DMS53 treated with DMSO at 0.1 percent for 48 hours (cell line): ENCODE results near the gene MRRF.

ENCODE experiments used
- DNase-seq: peaks from one replicate; lab custom pipeline; 2025; ENCODE audit not compliant: unreplicated experiment; lab: John Stamatoyannopoulos, UW

MRRF gene

DNA sequence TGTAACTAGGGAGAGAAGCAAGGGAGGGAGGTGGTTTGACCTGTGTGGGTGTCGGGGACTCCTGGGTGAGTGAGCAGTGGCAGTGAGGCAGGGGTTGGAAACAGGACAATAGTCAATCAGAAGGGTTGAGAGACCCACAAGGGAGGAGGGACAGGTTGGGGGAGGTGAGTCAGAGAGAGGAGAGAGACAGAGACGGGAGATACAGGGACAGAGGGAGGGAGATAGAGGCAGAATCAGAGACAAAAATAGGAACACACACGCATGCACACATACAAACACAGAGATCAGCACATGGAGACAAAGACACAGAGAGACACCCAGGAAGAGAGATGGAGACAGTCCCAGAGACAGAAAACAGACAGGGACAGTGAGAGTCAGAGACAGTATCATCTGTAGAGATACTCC lies 66.8 kb downstream of the MRRF start:
- no peak for DNase-seq

DNA sequence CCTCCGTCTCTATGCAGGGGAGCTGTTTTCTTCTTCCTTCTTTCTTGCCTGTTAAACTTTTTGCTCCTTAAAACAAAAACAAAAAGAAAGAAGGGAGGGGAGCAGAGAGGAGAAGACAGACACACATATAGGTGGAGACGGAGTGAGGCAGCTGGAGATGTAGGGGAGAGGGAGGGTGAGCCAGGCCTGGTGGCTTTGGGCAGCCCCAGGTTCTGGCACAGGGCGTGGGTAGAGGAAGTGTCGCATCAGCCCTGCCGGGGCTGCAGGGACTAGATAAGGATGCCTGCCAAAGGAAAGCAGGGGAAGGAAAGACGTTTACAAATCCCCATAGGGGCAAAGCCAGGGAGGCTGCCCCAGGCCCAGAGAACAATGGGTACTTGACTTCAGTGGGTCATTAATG lies 67.4 kb downstream of the MRRF start:
- no peak for DNase-seq

DNA sequence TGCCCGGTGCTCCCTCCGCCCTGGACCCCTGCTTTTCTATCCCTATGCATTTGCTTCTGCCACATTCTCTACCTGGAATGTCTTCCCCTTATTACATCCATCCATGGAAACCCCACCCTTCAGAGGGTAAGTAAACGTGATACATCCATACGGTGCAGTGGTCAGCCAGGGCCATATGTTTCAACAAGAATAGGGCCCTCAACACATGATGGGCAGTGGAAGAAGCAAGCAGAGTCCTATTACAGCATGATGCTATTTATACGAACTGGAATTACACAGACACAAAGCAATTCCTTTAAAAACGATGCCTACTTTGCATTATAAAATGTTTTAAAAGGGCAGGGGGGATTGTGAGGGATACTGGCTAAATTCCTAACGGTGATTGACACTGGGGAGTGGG lies 68.0 kb downstream of the MRRF start:
- DNase-seq = no peak

DNA sequence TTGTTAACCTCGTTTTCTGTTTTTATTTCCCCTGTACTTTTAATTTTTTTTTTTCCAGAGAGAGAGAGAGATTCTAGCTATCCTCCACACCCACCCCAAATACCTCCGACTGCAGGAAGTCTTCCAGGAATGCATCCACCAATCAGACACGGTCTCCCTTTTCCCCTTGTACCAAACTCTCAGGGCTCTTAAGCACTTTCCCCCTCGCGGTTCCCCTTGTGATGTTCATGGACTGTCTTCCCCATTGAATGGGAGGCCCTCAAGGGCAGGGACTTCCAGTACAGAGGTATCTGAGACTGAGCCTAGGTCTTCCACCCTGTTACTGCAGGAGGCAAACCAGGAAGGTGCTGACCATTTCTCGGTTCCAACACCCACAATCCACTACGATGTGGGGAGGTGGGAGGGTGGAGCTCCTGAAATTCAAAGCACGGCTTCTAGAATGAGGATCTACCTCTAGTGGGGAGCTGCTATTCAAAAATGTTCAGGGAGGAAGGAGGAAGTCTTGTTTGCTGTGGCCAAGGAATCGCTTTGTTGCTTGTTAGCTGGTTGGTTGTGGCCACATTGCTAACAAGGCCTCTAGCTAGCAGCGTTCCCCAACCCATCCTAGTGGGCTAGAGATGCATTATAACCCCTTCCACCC lies 68.6 kb downstream of the MRRF start:
- no peak for DNase-seq

DNA sequence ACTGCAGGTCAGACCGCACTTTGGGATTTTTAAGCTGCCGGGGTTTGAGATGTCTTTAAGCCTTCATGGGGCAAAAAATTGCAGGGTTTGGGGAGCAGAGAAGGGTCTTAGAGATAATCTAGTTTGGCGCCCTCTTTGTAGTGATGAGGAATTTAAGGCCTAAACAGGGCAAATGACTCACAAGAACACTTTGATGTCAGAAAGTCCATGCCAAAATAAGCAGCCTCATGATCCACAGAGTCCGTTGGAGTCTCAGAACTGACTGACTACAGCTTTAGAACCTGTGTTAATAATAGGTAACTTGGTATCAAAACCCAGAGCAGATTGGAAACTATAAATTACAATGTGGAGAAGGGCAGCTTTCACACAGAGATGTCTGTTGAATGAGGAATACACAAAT lies 70.2 kb downstream of the MRRF start:
- DNase-seq = no peak

DNA sequence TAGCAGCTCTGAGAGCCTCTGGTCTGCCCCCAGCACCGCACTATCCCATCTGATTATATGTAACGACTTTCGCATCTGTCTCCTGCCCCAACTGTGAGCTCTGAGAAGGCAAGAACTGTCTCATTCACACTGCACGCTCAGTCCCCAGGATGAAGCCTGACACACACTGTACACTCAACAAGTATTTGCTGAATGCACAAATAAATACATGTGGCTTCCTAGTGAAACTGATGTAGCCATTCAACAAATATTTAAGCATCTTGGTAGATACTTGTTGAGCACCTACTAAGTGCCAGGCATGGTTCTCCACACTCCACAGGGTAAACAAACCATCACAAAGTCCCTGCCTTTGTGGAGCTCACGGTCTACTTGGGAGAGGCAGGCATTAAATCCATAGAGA lies 71.5 kb downstream of the MRRF start:
- DNase-seq = no peak

DNA sequence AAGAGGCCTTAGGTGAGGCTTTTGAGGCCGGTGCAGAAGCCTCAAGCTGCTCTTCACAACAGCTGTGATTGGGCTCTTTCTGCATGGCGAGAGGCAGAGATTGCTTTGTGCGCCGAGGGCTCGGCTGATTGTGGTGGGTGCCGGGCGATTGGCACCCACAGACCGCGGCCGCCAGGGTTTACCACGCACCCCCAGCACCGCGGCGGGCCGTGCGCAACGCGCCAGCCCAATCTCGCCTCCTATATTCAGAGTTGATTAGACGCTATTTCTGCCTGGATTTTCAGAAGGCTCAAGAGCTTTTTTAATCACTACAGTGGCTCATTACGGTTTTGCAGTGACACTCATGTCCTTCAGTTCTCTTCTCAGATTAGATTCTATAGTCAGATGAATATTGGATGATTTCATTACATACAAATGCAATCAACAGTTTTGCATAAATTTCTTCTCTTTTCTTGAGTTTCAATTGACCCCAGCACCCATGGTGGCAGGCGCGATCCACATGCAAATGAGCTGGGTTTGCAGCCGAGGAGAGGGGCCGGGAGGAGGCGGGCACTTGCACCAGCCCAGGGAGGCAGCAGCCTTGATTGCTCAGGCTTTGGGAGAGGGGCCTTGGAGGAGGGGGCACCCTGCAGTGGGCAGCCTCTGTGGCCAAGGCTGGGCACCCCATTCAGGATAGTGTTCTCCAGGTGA lies 72.3 kb downstream of the MRRF start:
- no peak for DNase-seq

DNA sequence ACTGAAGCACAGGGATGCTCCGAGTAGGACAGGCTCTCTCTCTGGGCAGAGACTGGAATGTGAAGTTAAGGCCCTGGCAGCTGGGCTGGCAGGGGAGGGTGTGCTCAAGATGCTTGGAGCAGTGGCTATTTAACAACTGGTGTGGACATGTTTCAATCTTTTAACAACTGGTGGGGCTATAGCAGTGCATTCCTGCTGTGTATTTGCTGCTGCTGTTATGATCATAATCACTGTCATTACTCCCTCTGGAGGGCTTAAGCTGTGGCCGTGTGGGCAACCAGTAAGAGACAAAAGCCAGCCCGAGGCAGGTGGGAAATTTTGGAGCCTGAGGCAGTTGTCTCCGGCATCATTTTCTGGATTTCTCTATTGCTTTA lies 72.9 kb downstream of the MRRF start:
- no peak for DNase-seq

DNA sequence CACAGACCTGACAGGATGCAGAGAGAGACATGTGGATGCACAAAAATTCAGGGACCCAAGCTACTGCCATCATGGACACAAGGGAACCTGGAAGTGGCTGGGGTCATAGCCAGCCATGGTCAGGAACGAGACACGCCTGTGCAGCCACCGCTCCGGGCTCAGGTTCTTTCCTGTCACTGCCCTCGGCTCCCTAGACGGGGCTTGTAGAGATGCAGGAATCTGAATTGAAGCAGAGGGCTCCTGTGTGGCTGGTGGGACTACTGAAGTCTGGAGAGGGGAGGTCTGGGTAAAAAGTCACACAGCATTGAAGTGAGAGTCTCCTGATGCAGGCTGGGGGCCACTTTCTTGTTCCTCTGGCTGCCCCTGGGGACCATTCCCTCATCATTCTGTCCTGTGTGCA lies 73.9 kb downstream of the MRRF start:
- no peak for DNase-seq

DNA sequence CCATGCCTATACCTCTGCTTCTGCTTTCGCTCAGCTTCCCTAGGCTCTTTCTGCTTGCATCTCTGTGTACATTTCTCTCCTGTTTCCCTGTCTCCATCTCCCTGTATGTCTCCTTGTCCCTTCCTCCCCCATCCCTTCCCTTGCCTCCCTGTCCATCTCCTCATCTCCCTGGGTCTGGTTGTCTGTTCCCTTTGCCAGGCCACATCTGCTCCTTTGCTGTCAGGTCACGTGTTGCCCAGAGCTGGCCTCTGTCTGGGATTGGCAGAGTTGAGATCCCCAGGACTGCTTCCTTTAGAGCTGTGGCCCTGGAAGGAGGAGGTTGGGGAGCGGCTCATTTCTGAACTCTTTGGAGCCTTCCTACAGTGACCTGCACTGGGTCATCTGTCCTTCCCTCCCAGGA lies 74.3 kb downstream of the MRRF start:
- no peak for DNase-seq

DNA sequence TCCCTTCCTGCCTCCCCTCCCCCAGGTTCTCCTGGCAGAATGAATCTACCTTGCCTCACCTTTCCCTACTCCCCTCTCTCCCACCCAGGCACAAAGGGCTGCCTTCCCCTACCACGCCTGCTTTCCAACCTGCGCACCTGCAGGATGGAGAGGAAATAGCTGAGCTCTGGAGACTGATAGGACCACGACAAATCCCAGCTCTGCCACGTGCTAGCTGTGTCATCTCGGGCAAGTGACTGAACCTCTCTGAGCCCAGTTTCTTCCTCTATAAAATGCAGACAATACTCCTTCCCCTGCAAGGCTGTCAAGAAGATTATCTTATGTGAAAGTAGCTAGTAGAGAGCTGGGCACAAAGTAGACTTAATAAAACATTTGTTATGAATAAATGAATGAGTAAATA lies 74.9 kb downstream of the MRRF start:
- no peak for DNase-seq

DNA sequence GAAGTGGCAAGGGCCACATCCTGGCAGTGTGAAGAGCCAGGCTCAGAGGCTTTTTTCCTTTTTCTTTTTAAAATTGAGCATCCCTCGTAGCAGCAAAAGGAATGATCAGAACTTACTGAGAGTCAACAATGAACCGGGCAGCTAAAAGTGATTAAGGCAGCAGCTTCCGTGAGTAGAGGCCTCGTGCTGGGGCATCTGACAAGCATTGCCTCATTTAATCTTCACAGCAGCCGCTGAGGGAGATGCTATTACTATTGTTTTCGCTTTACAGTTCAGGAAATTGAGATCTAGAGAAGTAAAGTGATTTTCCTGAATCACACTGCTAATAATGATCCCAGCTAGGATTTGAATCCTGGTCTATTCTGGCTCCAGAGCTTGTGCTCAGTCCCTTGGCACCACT lies 75.5 kb downstream of the MRRF start:
- DNase-seq = no peak

DNA sequence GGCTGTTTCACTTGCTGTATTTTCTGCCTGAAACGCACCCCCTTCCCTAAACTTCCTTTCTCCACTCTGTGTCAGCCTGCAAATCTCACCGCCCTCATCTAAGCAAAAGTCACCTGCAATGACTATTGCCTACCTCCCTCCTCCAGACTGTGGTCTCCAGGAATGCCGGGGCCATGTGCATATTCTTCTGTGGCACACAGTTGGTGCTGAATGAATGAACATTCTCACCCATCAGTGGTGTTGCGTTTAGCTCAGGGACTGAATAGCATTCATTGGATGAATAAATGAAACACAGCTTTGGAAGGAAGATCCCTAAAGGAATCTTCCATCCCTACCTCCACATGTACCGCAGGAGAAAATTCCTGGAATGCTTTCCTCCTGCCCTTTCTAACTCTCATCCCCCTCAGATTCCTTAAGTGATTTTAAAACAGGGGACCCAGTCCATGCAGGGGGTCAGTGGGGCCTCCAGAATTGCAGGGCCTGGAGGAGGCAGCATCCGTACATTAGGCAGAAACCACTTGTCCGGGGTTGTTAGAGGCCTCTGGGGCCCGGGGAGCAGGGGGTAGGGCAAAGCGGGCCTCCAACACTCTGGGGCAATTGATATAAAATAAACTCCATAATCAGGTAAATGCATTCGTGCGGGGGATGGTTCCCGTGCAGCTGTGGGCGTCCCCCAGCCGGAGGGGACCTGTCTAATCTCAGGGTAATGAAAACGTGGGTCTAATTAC lies 77.8 kb downstream of the MRRF start:
- DNase-seq = no peak

DNA sequence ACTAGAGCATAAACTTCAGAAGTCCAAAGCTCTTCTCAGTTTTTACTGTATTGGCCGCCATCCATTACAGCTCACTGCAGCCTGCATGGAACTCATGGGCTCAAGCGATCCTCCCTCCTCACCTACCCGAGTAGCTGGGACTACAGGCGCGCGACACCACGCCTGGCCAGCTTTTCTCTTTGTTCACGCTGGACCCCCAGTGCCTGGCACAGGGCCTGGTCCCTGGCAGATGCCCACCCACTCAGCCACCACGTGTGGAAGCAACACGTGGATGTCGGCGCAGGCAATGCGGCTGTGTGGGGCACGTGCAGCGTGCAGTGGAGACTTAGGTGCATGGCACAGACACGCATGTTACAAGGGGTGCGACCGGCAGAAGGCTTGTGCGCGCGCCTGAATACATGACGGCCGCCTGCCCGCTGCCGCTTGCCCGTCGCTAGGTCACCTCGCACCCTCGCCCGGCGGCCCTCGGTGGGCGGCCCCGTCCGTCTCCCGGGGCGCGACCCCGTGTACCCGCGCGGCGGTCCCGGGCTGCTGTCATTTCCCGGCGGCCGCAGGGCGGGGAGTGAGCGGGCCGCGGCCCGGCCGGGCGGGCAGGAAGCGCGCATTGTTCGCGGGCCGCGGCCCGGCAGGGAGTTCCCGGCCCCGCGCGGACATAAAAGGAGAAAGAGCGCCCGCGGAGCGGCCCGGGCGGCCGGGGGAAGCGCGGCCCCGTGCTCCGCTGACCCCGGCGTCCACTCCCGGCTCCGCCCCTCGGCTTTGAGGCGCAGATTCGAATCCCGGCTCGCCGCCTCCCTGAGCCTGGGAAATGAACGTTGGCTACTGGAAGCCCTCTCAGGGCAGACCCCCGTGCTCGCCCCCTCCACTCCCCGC lies 82.0 kb downstream of the MRRF start:
- DNase-seq = peak; percentile 10

DNA sequence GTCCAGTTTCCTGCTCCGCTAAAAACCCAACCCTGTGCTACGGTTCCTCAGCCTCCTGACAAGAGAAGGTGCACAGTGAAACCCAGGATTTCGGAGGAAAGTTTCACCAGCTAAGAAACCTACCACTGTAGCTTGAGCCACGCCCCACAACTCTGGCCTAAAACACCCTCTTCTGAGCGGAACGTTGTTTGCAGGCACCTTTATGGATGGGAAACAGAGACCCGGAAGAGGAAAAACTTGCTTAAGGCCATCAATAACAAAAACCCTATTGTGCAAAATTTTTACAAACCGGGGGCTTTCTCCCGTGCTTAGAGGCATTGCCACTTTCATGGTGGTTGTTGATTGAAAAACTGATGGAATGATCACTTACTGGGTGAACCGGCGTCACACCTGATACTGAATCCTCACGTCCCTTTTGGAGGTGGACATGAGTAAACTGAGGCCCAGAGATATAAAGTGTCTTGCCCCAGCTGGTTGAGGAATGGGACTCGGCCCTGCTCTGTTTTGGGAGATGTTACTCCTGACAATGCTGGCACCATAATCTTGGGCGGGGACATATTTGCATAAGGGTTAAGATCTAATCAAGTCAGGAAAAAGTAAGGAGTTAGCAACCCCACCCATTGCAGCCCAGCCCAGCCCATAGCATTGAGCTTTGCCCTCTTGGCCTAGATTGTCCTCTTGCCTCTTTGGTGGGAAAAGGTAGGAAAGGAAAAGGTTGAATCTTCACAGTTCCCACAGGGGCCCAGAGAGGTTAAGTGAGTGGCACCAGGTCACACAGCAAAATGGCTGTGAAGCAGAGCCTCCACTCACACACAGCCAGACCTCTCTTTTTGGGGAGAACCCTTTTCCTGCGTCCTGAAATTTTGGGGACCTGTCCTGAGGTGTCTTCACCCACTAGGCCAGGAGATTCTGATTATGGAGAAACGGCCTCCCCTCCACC lies 82.9 kb downstream of the MRRF start:
- no peak for DNase-seq

DNA sequence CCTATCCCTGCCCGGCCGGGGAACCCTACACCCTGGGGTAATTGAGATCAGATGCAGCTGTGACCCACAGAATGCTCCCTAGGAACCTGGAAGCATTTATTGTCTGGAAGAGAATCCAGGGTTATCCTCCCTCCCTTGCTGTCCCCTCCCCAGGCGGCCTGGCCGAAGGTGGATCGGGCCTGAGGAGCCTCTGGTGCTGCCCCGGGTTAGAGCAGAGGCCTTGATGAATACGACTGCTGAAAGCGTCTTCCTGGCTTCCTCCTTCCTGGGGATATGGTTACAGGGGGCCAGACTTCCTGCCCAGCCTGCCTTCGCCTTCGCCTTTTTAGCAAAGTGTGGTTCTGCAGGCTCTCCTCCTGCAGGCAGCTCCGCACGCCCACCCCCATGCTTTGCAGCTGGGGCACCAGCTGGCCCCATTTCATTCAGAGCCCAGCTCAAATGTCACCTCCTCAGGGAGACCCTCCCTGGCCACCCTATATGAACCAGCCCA lies 83.7 kb downstream of the MRRF start:
- DNase-seq = no peak

DNA sequence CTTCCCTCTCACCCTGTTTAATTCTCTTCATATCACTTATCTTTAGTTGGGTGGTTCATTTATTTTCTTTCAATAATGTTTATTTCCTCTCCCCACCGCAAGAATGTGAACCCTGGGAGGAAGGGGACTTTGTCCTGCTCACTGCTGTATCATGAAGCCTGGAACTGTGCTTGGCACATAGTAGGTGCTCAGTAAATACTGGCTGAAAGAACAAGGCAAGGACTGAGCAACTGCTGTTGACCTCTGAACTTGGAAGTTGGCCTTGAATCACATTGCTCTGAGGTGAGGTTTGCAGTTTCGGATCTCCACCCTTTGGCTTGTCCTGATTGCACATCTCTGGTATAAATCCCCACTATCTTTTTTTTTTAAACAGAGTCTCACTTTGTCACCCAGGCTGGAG lies 84.1 kb downstream of the MRRF start:
- no peak for DNase-seq

DNA sequence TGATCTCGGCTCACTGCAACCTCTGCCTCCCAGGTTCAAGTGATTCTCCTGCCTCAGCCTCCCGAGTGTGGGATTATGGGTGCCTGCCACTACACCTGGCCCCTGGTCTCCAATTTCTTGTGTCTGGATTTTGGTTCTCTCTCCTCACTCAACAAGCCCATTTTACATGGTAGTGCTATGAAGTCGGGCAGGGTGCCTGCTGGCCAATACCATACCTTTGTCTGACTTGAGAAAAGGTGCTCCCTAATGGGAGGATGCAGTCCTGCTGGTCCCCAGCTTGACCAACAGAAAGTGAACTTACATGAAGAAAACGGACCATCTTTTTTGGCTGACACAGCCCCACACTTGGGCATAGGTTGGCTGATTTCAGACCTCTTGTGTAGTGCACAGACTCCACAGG lies 84.5 kb downstream of the MRRF start:
- no peak for DNase-seq

DNA sequence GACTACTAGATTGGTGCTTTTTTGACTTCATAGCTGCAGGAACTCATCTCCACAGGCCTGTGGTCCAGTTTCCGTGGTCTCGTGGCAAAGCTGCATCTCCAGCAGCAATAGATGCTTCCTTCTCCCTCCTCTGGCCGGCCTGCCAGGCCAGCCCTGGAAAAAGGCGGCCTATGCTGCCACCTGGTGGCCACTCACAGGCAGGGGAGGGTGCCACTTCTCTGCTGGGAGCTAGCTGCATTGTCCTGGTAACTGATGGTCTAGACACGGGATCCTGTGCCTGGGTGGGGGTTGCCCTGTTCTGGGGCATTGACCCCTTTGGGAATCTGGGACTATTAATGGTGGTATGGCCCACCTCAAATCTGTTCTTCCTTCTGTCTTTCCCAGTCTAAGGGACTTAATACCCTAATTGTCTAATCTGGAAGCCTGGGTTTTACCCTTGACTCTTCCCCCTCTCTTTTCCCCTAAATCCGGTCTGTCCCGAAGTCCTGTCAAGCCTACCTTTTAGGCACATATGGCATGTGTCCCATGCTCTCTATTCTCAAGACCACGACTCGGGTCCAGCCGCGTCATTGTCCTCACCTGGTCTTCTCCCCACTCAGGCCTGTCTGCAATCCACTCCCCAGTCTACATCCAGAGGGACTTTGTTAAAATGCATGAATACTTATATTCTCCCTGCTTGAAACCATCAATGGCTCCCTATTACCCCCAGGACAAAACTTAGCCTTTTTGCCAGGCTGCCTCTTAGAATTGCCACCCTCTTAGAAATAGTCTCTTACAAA lies 86.1 kb downstream of the MRRF start:
- peak; percentile 64 for DNase-seq
